NCI-H1092 (cell line): ENCODE data around the gene PEX11A.

Experiments
- DNase-seq: peaks from one replicate; lab custom pipeline; 2025; lab: John Stamatoyannopoulos, UW

The PEX11A gene

GRCh38 chr15:89675606-89676005, 14.9 kb downstream of the PEX11A start:
- no peak for DNase-seq

DNA sequence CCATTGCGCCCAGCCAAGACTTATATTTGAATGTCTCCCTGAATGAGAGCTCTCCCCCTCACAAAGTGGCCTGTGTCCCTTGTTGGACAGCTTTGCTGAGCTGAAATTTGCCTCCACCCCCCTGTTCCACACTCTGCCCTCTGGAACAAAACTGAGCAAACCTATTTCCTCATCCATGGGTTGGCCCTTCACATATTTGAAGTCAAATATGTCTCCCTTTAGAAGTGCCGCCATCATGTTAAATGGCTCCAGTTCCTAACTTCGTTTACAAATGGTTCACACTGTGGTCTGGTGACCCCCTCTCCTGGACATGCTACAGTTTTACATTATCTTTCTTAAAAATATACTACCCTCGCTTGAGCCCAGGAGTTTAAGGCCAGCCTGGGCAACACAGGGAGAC, 16.0 kb downstream of the PEX11A start:
- DNase-seq: no peak

- no peak for DNase-seq
These were observed 17.4 kb downstream of the PEX11A start for GRCh38 chr15:89673165-89673512.

DNA sequence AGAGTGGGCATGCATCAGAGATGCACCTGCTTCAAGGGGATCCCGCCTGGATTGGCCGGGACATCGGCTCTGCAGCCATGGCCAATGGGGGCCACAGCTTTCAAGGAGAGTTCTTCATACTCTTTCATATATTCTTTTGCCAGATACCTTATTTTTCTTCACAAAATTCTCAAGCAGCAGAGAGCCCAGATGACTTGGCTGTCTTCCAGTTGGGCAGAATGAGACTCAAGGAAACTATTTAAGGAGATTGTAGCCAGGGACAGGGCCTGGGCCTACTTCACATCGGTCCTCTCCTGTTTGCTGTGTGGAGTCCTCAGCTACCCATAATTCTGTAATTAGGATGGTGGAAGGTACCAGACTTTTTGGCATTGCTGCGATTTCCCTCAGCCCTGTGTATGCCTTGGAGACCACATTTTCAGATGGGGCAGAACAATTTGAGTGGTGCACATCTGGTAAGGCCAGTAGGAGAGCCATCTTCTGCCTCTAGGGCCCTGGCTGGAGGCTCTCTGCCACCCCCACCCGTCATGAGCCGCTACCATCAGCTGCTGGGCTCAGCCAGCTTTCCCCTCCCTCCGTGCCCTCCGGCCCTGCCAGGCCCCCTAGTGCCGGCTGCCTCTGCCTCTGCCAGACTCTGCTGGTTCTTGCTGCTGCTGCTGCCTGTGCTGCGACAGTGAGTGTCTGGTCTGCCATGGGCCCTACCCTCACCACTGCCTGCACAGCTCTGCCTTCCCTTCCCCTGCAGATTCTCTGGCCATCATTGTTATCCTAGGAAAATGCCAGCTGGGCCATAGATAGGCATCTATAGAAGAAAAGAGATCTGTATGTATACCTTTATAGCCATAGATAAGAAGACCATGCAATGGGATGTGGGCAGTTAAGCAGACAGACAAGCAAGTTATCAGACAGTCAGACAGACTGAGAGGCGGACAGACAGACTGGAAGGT, 18.1 kb downstream of the PEX11A start:
- no peak for DNase-seq

- DNase-seq: no peak
These were observed 18.9 kb downstream of the PEX11A start for GRCh38 chr15:89671687-89672086.

DNA sequence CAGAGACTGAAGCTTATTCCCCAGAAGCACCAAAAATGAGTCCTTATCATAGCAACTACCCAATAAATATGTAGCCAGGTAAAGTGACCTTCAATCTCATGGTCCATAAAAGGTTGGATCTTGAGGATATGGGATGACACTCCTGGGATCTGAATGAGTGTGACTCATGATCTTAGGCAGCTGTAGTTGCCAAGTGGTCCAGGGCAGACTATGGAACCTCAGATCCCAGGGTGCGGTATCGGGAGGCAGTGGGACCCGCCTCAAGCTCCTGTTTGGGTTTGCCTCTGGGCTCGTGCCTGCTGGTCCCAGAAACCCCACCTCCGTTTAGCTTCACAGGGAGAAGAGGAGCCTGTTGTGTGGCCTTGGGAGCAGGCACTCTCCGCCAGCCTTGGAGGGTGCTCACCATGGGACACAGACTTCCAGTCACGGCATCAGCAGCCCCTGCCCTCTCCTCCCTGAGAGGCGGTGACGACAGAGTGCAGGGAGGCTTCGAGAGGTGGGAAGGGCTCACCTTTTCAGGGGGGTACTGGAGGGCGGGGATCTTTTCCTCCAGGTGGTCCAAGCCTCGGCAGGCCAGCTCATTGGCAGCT, 19.5 kb downstream of the PEX11A start:
- DNase-seq: no peak

GRCh38 chr15:89669941-89670340, 20.6 kb downstream of the PEX11A start:
- no peak for DNase-seq

DNA sequence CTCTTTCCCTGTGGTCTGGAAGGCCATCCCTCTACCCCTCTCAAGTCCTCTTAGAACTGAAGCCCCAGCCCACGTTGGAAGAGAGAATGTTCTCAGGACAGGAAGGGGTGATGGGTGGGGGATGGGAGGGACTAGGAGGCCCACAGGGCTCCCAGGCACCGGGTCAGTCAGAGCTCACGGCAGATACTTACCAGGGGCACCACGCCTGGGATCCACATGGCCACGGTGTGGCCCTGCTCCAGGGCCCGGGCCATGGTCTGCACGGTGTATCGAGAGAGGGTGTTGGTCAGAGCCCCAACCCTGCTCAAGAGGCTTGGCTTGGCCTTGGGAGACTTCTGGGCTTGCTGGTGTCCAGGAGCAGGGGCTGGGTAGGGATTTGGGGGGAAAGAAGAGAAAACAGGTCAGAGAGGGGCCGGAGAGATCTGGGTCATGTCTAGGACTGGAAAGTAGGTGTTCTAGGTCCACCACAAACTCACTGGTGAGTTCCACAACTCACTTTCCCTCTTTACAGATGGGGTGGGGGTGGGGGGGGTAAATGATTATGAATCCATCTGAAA, 21.2 kb downstream of the PEX11A start:
- DNase-seq: no peak

DNA sequence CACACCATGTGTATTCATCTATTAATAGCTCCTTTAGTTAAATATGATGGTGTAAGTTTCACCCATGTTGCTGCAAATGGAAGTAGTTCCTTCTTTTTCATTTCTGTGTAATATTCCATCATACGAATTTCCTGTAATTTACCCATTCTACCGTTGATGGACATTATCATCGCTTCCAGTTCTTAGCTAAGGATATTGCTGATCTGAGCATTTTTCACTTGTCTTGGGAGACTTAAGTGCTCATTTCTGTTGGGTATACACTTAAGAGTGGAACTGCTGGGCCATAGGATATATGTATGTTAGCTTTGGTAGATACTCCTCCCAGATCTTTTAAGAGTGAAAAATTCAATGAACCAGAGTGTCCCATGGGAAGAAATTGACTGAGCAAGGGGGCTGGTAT, 22.4 kb downstream of the PEX11A start:
- DNase-seq: no peak

DNA sequence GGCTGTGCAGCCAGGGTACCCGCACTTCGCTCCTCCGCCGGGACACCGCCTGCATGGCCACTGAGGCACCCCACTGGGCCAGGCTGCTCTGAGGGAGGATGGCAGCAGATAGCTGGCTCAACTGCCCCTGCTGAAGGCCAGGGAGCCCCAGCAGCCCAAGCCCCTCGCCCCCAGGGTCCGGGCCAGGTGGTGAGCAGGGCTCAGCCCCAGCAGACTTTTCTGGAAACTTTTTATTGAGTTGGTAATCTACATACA, 22.9 kb downstream of the PEX11A start:
- no peak for DNase-seq

DNA sequence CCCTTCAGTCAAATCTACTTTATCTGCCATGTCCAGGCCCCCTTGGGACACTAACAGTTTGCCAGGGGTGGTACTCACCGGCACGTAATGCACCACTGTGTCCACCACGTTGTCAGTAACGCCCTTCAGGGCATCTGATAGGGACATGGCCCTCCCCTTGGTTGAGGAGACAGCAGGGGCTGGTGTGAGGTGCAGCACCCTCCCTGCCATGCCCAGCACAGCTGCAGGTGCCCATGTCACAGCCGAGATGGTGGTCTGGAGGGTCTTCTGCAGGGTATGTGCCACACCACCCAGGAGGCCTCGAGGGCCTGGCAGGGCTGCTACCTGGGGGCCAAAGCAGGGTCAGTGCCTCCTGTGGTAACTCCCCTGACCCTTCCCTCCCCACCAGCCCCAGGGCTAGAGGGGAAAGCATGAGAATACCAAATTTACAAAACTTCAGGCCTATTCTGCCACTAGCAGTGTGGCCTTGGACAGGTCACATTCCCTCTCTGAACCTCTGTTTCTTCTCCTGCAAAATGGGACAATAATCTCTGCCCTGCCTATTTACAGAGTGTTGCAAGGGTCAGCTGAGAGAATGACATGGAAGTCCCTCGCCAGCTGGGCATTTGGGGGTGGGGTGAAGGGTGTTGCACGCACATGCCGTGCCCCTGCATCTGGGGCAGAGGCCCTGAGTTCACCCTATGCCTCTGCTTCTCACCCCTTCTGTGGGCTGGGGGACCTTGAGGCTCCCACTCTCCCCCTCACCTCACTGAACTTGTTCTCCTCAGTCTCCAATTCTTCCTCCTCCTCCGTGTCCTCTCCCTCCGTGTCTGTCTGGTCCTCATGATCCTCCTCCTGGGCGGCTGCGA, 23.5 kb downstream of the PEX11A start:
- DNase-seq: no peak

GRCh38 chr15:89666184-89666857, 24.2 kb downstream of the PEX11A start:
- no peak for DNase-seq

- no peak for DNase-seq
These were observed 24.9 kb downstream of the PEX11A start for GRCh38 chr15:89665449-89666181.

- no peak for DNase-seq
These were observed 25.9 kb downstream of the PEX11A start for GRCh38 chr15:89664441-89665350.

GRCh38 chr15:89662893-89663626, 27.5 kb downstream of the PEX11A start:
- DNase-seq: no peak

GRCh38 chr15:89660556-89660955, 30.0 kb downstream of the PEX11A start:
- no peak for DNase-seq

- DNase-seq: no peak
These were observed 31.3 kb downstream of the PEX11A start for GRCh38 chr15:89659295-89659694.

- DNase-seq: no peak
These were observed 32.8 kb downstream of the PEX11A start for GRCh38 chr15:89657686-89658200.

DNA sequence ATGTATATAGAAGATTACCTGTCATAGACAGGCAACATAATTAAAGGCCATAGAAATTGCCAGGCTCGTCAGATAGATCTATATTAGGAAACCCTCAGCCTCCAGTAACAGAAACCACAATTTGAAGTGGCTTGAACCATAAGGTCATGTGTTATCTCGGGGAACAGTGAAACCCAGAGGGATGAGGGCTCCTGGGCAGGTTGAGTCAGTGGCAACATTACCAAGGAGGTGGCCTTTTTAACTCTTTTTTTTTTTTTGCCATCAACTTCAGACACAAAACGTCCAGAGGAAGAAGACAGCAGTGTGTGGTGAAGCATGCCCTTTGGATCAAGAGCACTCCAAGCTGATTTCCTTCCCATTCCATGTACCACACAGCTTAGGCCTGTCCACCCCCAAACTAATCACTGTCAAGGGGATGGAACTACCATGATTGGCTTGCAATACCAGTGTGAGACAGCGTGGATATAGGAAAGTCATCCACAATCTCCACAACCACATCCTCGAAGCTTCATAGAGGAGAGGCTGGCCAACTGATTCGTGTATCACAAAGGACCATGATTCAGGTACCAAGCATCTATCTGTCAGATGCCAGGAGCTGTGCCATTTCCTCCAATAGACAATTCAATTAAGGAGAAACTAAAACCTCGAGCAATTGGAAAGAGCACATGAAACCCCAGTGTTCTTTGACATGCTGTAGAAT, 34.3 kb downstream of the PEX11A start:
- DNase-seq: no peak
